Measurements from ENCODE around the gene C14orf132.

Gene C14orf132

DNA sequence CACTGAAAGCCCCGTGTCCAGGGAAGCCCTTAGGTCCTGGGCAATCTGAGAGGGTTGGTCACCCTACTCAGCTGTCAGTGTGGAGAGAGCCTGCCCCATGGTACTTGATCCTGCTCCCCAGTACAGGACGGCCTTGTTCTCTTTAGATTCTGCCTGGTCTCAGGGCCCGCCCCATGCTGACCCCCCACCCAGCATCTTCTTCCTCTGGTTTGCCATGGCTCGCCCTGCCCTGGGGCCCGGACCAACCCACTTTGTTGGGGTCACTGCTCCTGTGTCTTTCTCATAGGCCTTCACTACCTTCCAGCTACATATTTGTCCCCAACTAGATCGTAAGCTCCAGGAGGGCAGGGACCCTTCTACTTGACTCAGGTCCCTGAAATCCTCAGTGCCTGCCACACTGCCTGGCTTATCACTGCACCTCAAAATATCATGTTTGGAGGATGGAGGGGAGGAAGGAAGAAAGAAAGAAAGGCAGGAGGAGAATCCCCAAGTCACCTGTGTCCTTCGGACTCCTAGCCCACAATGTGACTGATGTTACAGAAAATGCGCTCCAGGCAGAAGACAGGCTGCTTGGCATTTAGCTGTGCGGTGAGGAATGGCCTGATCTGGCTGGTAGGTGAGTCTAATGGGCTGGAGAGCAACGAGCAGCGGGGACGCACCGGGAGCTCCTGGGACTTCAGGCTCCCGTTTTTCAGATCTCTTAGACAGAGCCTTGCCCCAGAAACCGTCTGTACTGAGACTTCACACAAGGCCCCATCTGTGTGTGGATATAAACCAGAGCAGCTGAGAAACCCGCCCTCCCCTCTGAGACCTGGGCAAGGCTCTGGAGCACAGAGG lies 66.1 kb downstream of the C14orf132 start:
- DNase-seq (ENCODE audit: low read depth): no peak
- in situ Hi-C loops (cut with HindIII; ENCODE audit: low sequenced_read_pairs): no loop called here
- H3K4me3 ChIP-seq (ENCODE audit: low read depth, low read length): no peak overlapping the region
- no peak for TF ChIP-seq CTCF (IDR thresholded peaks at IDR 0.05; ENCODE audit: low read depth, low read length, missing control alignments)

- DNase-seq (ENCODE audit: low read depth): no peak
- no peak overlapping the region for H3K4me3 ChIP-seq (ENCODE audit: low read depth, low read length)
- in situ Hi-C loops (cut with HindIII; ENCODE audit: low sequenced_read_pairs): no loop called here
- no peak for TF ChIP-seq CTCF (IDR thresholded peaks at IDR 0.05; ENCODE audit: low read depth, low read length, missing control alignments)
Measured at GRCh38 chr14:96105926-96106441, 66.8 kb downstream of the C14orf132 start.

DNA sequence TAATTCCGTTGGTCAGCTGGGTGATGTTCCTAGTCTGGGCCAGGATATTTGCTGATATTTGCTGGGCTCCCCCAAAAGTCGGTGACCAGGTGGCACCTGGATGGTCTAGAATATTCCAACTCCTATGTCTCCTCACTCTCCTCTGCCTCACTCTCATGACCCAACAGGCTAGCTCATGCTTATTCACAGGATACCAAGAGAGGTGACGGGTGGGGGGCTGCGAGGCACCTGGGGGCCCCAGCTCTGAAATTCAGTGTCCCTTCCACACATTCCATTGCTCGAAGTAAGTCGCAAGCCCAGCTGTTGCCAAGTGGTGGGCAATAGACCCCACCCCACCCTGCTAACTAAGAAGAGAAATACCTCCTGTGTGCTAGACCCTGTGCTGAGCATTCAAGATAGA lies 67.7 kb downstream of the C14orf132 start:
- DNase-seq (ENCODE audit: low read depth): no peak
- in situ Hi-C loops (cut with HindIII; ENCODE audit: low sequenced_read_pairs): no loop called here
- TF ChIP-seq CTCF (IDR thresholded peaks at IDR 0.05; ENCODE audit: low read depth, low read length, missing control alignments): no peak
- H3K4me3 ChIP-seq (ENCODE audit: low read depth, low read length): no peak overlapping the region

GRCh38 chr14:96108061-96108795 lies 69.1 kb downstream of the C14orf132 start:
- no peak for TF ChIP-seq CTCF (IDR thresholded peaks at IDR 0.05; ENCODE audit: low read depth, low read length, missing control alignments)
- H3K4me3 ChIP-seq (ENCODE audit: low read depth, low read length): no peak overlapping the region
- DNase-seq (ENCODE audit: low read depth): no peak
- in situ Hi-C loops (cut with HindIII; ENCODE audit: low sequenced_read_pairs): no loop called here

DNA sequence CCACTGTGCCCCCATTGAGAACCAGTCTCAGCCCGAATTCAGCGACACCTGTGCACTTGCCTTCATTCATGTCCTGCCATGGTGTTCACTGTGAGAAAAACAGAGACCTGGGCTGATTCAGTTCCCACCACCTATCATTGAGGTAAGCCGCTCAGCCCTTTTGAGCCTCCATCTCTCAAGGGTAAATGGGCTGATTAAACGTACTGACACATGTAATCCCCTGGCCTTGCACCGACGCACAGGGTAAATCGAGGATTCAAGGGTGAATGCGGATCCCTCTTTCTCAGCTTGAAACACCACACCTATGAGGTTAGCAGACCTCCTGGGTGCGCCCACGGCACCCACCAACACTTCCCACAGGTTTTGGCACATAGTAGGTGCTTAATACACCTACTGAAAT lies 69.7 kb downstream of the C14orf132 start:
- DNase-seq (ENCODE audit: low read depth): no peak
- in situ Hi-C loops (cut with HindIII; ENCODE audit: low sequenced_read_pairs): no loop called here
- H3K4me3 ChIP-seq (ENCODE audit: low read depth, low read length): no peak overlapping the region
- no peak for TF ChIP-seq CTCF (IDR thresholded peaks at IDR 0.05; ENCODE audit: low read depth, low read length, missing control alignments)

GRCh38 chr14:96109596-96110355 lies 70.6 kb downstream of the C14orf132 start:
- no peak for TF ChIP-seq CTCF (IDR thresholded peaks at IDR 0.05; ENCODE audit: low read depth, low read length, missing control alignments)
- DNase-seq (ENCODE audit: low read depth): no peak
- in situ Hi-C loops (cut with HindIII; ENCODE audit: low sequenced_read_pairs): loop anchor here (5.0 kb wide), 1 partner anchor 173 kb away; no protein-coding TSS in a partner anchor
- no peak overlapping the region for H3K4me3 ChIP-seq (ENCODE audit: low read depth, low read length)

Data from astrocyte of the cerebellum (primary cell).